Bronchial epithelial cell (primary cell): ENCODE measurements around the gene AMER3. TPM values are rescaled to one million over a fixed set of nuclear protein-coding genes. Genes with fewer than 3 reads are reported as not detected.

ENCODE experiments used
- DNase-seq: peaks from one replicate; pipeline ENCODE4 v3.0.0-alpha.2; 2010; ENCODE audit warnings: low read depth
- FAIRE-seq: peaks from 2 replicates; lab custom pipeline; 2011; peaks lifted over from hg19 to GRCh38; lab: Jason Lieb, UNC
- H3K27me3 ChIP-seq: 2 replicates; pipeline ENCODE4 v1.5.1; 2011; ENCODE audit warnings: low read length; ENCODE audit not compliant: control insufficient read depth, insufficient read depth
- H3K36me3 ChIP-seq: 2 replicates; pipeline ENCODE4 v1.5.1; 2011; ENCODE audit warnings: low read length; ENCODE audit not compliant: control insufficient read depth, insufficient read depth
- H3K4me3 ChIP-seq: 2 replicates; pipeline ENCODE4 v1.5.1; 2011; ENCODE audit warnings: mild to moderate bottlenecking, low read depth, low read length, control low read depth
- total RNA-seq: library from RNA; depleted of rRNA; stranded (reverse); fragments of >200 nt; gene quantifications from 2 replicates; pipeline ENCODE4 v1.2.1, GENCODE V29; 2014
- TF ChIP-seq, protein P1 (sequence below): IDR thresholded peaks from 2 replicates; pipeline ENCODE4 v1.5.1; 2011; ENCODE audit warnings: mild to moderate bottlenecking, moderate library complexity, low read length, control low read depth, inconsistent platforms; ENCODE audit not compliant: insufficient read depth, severe bottlenecking

The AMER3 gene
- total RNA-seq, 1 donor from 2014 or later = under 0.01 TPM

GRCh38 chr2:130791617-130791939 lies 36.2 kb downstream of the AMER3 start:
- FAIRE-seq (no peak), DNase-seq (no peak)
- H3K27me3 ChIP-seq = no peaks in the 10 kb centered on the region
- no peaks in the 10 kb centered on the region for H3K36me3 ChIP-seq
- TF ChIP-seq, protein P1, sequence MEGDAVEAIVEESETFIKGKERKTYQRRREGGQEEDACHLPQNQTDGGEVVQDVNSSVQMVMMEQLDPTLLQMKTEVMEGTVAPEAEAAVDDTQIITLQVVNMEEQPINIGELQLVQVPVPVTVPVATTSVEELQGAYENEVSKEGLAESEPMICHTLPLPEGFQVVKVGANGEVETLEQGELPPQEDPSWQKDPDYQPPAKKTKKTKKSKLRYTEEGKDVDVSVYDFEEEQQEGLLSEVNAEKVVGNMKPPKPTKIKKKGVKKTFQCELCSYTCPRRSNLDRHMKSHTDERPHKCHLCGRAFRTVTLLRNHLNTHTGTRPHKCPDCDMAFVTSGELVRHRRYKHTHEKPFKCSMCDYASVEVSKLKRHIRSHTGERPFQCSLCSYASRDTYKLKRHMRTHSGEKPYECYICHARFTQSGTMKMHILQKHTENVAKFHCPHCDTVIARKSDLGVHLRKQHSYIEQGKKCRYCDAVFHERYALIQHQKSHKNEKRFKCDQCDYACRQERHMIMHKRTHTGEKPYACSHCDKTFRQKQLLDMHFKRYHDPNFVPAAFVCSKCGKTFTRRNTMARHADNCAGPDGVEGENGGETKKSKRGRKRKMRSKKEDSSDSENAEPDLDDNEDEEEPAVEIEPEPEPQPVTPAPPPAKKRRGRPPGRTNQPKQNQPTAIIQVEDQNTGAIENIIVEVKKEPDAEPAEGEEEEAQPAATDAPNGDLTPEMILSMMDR = no peak
- no peak overlapping the region for H3K4me3 ChIP-seq

- no peaks in the 10 kb centered on the region for H3K27me3 ChIP-seq
- no peak for FAIRE-seq
- TF ChIP-seq, protein P1 = no peak
- no peaks in the 10 kb centered on the region for H3K36me3 ChIP-seq
- no peak overlapping the region for H3K4me3 ChIP-seq
- peak; percentile 22 for DNase-seq
Observed at GRCh38 chr2:130795431-130795830, 40.1 kb downstream of the AMER3 start.

- no peaks in the 10 kb centered on the region for H3K36me3 ChIP-seq
- H3K27me3 ChIP-seq = no peaks in the 10 kb centered on the region
- DNase-seq = peak; percentile 41
- FAIRE-seq = no peak
- TF ChIP-seq, protein P1 = no peak
- no peak overlapping the region for H3K4me3 ChIP-seq
Observed at GRCh38 chr2:130796290-130796689, 41.0 kb downstream of the AMER3 start.

GRCh38 chr2:130797493-130798435 lies 42.4 kb downstream of the AMER3 start:
- FAIRE-seq (no peak), DNase-seq (peak; percentile 59)
- TF ChIP-seq, protein P1 = peak; percentile 94
- Histone ChIP-seq H3K27me3 (no peaks in the 10 kb centered on the region), H3K36me3 (no peaks in the 10 kb centered on the region), H3K4me3 (peak overlapping the region; percentile 73)

DNA sequence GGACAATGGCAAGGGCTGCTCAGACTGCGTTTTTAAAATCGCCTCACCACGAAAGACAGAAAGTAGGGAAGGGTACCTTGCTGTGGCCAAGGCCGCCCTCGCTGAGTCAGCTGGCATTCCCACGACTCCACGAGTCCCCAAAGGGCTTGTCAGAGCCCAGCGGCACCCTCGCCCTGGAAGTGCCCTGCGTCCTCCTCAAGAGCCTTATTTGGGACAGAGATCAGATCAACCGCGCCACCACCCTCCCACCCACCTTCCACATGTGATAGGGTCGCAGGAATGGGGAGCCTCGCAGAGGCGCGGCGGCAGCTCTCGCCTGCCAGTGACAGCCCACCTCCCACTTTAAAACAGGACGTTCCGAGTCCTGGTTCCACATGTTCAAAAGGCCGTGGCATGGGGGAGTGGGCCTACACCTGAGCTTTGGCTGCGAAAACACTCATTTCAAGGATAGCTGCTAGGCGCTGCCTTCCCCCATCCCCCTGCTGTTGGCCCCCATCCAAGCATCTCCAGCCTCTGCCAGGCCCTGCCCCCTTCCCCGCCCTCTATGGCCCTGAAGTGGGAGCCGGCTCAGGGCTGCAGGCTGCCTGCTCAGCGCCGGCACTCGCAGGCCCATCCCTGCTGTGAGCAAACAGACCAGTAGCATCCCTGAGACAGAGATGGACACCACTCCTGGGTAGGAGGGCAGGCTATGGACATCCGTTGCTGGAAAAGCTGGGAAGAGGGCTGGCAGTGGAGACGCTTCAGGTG lies 43.3 kb downstream of the AMER3 start:
- Histone ChIP-seq H3K36me3 (no peaks in the 10 kb centered on the region), H3K4me3 (peak overlapping the region; percentile 73), H3K27me3 (no peaks in the 10 kb centered on the region)
- no peak for FAIRE-seq
- TF ChIP-seq, protein P1 = no peak
- peak; percentile 26 for DNase-seq
